ENCODE results near the gene TMSB4X.

- TF ChIP-seq CTCF (IDR thresholded peaks at IDR 0.05): no peak
- no peak for TF ChIP-seq EP300 (IDR thresholded peaks at IDR 0.05)
- no peak for TF ChIP-seq POLR2AphosphoS5 (IDR thresholded peaks at IDR 0.05)
Measured at GRCh38 chrX:12994321-12994720, 19.4 kb downstream of the TMSB4X start.
